Measurements from ENCODE around the gene GNG2.

Gene GNG2

DNA sequence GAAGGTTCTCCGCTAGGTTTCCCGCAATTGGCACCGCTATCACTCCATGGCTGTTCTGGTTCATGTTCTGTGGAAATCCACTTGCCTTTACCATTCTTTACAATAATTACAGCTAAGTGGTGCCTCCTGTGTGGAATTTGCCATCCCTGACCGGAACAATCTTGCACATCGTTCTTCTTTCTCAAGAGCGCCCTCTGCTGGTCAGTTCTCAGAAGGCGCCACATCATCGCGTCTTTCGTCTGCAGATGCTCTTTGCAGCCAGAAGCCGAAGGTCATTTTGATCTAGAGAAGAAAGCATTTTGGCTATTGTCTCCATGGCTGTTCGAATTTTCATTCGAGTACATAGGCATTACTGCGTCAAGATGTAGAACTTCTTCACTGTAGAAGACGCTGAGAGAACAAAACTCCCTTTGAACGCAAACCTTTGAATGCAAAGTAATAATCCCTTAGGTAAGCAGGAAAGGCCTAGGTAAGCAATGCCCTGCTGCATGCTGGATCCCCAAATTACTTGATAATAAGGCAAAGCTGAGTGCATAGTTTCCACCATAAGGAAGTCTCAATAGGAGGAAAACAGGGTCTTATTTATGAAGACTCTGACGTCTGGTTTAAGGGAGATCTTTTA is 118.8 kb downstream of the GNG2 start:
- Histone ChIP-seq H3K9ac (ENCODE audit: low read length) (no peak overlapping the region), H3K4me3 (ENCODE audit: low read depth in 1 of 2, low read length in 2 of 2) (no peak overlapping the region), H3K4me1 (ENCODE audit: insufficient read depth, low read length) (peaks cover 9% of the 10 kb centered on the region), H3K9me3 (ENCODE audit: low read length) (no peaks in the 10 kb centered on the region), H3K27me3 (ENCODE audit: control insufficient read depth in 1 of 2, insufficient read depth in 2 of 2, low read length in 2 of 2) (no peaks in the 10 kb centered on the region), H3K27ac (ENCODE audit: low read depth, low read length) (no peak overlapping the region), H3K36me3 (ENCODE audit: insufficient read depth, low read length) (no peaks in the 10 kb centered on the region)

DNA sequence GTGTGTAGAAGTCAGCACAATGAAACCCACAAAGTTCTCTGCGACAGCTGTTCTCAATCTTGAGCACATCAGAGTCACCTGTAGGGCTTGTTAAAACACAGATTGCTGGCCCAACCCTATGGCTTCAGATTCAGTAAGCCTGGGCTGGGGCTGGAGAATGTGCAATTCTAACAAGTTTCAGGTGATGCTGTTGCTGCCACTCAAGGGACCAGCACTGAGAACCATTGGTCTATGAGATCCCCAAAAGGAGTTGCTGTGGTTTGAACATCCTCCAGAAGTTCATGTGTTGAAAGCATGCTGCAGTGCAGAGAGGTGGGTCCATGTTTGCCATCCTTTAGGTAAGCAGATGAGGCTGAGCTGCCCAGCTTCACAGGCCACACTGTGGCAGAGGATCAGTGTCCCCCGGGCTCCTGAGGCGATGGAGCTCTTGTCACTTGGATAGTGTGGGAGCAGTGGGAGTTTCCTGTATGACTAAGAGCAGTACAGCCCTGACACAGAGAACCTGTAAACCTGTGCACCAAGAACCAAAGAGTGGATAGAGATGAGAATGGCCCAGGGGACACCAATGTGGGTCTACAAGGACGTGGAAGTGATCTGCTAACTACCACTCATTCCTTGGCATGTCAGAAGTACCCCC is 120.9 kb downstream of the GNG2 start:
- Histone ChIP-seq H3K27ac (ENCODE audit: low read depth, low read length) (no peak overlapping the region), H3K9ac (ENCODE audit: low read length) (no peak overlapping the region)

GRCh38 chr14:51988221-51988620 is 127.8 kb downstream of the GNG2 start:
- Histone ChIP-seq H3K9me3 (ENCODE audit: low read length) (no peaks in the 10 kb centered on the region), H3K27me3 (ENCODE audit: control insufficient read depth in 1 of 2, insufficient read depth in 2 of 2, low read length in 2 of 2) (no peaks in the 10 kb centered on the region), H3K4me1 (ENCODE audit: insufficient read depth, low read length) (peaks cover 14% of the 10 kb centered on the region), H3K9ac (ENCODE audit: low read length) (no peak overlapping the region), H3K4me3 (ENCODE audit: low read depth in 1 of 2, low read length in 2 of 2) (no peak overlapping the region), H3K27ac (ENCODE audit: low read depth, low read length) (no peak overlapping the region), H3K36me3 (ENCODE audit: insufficient read depth, low read length) (peaks cover 7% of the 10 kb centered on the region)

More for the DNA sequence above, 120.9 kb downstream of the GNG2 start:
- Histone ChIP-seq H3K9me3 (ENCODE audit: low read length) (no peaks in the 10 kb centered on the region), H3K4me1 (ENCODE audit: insufficient read depth, low read length) (peaks cover 9% of the 10 kb centered on the region), H3K36me3 (ENCODE audit: insufficient read depth, low read length) (no peaks in the 10 kb centered on the region), H3K4me3 (ENCODE audit: low read depth in 1 of 2, low read length in 2 of 2) (no peak overlapping the region), H3K27me3 (ENCODE audit: control insufficient read depth in 1 of 2, insufficient read depth in 2 of 2, low read length in 2 of 2) (no peaks in the 10 kb centered on the region)

- Histone ChIP-seq H3K4me1 (ENCODE audit: insufficient read depth, low read length) (peaks cover 14% of the 10 kb centered on the region), H3K4me3 (ENCODE audit: low read depth in 1 of 2, low read length in 2 of 2) (peak within 1 kb of the TSS; percentile 81 to 88), H3K36me3 (ENCODE audit: insufficient read depth, low read length) (peaks cover 16% of the 10 kb centered on the region), H3K9me3 (ENCODE audit: low read length) (no peaks in the 10 kb centered on the region), H3K27me3 (ENCODE audit: control insufficient read depth in 1 of 2, insufficient read depth in 2 of 2, low read length in 2 of 2) (no peaks in the 10 kb centered on the region), H3K27ac (ENCODE audit: low read depth, low read length) (peak within 1 kb of the TSS; percentile 90), H3K9ac (ENCODE audit: low read length) (peak within 1 kb of the TSS; percentile 74)
Observed at GRCh38 chr14:51989293-51990234, 129.2 kb downstream of the GNG2 start, which contains the start of gene RTRAF. TSS of gene RTRAF (plus strand) at chr14:51989546. CDS start at chr14:51989640, 94 bp downstream.

GRCh38 chr14:51990488-51990887 is 130.1 kb downstream of the GNG2 start:
- Histone ChIP-seq H3K9me3 (ENCODE audit: low read length) (no peaks in the 10 kb centered on the region), H3K4me1 (ENCODE audit: insufficient read depth, low read length) (peaks cover 14% of the 10 kb centered on the region), H3K9ac (ENCODE audit: low read length) (peak overlapping the region; percentile 74), H3K36me3 (ENCODE audit: insufficient read depth, low read length) (peaks cover 24% of the 10 kb centered on the region), H3K27me3 (ENCODE audit: control insufficient read depth in 1 of 2, insufficient read depth in 2 of 2, low read length in 2 of 2) (no peaks in the 10 kb centered on the region), H3K27ac (ENCODE audit: low read depth, low read length) (no peak overlapping the region), H3K4me3 (ENCODE audit: low read depth in 1 of 2, low read length in 2 of 2) (peak overlapping the region; percentile 81 to 88)

- no peak overlapping the region for H3K9ac ChIP-seq (ENCODE audit: low read length)
- H3K27me3 ChIP-seq (ENCODE audit: control insufficient read depth in 1 of 2, insufficient read depth in 2 of 2, low read length in 2 of 2): no peaks in the 10 kb centered on the region
- H3K4me1 ChIP-seq (ENCODE audit: insufficient read depth, low read length): peaks cover 13% of the 10 kb centered on the region
- peaks cover 30% of the 10 kb centered on the region for H3K36me3 ChIP-seq (ENCODE audit: insufficient read depth, low read length)
- H3K27ac ChIP-seq (ENCODE audit: low read depth, low read length): no peak overlapping the region
- H3K9me3 ChIP-seq (ENCODE audit: low read length): no peaks in the 10 kb centered on the region
- H3K4me3 ChIP-seq (ENCODE audit: low read depth in 1 of 2, low read length in 2 of 2): no peak overlapping the region
Observed at GRCh38 chr14:51993285-51993920, 133.0 kb downstream of the GNG2 start.

DNA sequence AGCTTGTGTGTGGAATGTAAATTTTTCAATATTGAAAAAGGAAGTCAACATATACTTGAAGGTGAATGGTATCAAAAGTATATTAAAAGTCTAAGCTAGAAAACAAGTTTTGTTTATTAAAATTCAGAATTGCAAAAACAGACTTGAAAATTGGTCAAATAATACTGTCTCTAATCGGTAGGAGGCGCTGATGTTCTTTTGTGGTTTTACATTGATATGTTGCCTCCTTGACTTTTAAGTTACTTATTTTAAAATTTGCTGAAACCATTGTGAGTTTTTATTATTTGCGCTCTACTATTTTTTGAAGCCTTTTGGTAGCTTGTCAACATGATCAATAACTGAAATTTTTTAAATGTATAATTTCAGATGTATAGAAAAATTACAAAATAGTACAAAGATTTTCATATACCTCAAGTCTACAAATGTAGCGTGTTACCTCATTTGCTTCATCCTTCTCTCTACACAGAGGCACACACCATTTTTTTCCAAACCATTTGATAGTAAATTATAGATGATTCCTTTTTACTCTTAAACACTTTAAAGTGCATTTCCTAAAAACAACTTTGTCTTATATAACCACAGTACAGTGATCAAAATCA is 135.8 kb downstream of the GNG2 start:
- Histone ChIP-seq H3K9me3 (ENCODE audit: low read length) (no peaks in the 10 kb centered on the region), H3K4me3 (ENCODE audit: low read depth in 1 of 2, low read length in 2 of 2) (no peak overlapping the region), H3K27ac (ENCODE audit: low read depth, low read length) (no peak overlapping the region), H3K4me1 (ENCODE audit: insufficient read depth, low read length) (peaks cover 16% of the 10 kb centered on the region), H3K9ac (ENCODE audit: low read length) (no peak overlapping the region), H3K36me3 (ENCODE audit: insufficient read depth, low read length) (peaks cover 32% of the 10 kb centered on the region), H3K27me3 (ENCODE audit: control insufficient read depth in 1 of 2, insufficient read depth in 2 of 2, low read length in 2 of 2) (no peaks in the 10 kb centered on the region)

DNA sequence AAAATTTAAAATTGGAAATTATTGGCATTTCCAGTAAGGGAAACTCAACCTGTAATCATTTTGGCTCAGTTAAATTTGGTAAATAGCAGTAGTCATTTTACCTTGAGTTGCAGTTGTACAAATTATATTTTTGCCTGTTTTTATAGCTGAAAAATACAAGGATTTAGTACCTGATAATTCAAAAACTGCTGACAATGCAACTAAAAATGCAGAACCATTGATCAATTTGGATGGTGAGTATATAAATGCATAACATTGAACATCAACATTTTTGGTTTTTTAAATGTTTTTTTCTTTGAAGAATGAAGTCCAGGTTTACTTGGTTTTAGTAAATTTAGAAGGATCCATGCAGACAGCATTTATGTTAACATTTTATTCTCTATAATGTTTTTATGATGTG is 137.9 kb downstream of the GNG2 start:
- Histone ChIP-seq H3K36me3 (ENCODE audit: insufficient read depth, low read length) (peaks cover 36% of the 10 kb centered on the region), H3K9me3 (ENCODE audit: low read length) (no peaks in the 10 kb centered on the region), H3K4me1 (ENCODE audit: insufficient read depth, low read length) (peaks cover 28% of the 10 kb centered on the region), H3K27ac (ENCODE audit: low read depth, low read length) (no peak overlapping the region), H3K4me3 (ENCODE audit: low read depth in 1 of 2, low read length in 2 of 2) (no peak overlapping the region), H3K27me3 (ENCODE audit: control insufficient read depth in 1 of 2, insufficient read depth in 2 of 2, low read length in 2 of 2) (no peaks in the 10 kb centered on the region), H3K9ac (ENCODE audit: low read length) (no peak overlapping the region)

GRCh38 chr14:51999084-51999483 is 138.7 kb downstream of the GNG2 start:
- no peak overlapping the region for H3K9ac ChIP-seq (ENCODE audit: low read length)
- no peak overlapping the region for H3K4me3 ChIP-seq (ENCODE audit: low read depth in 1 of 2, low read length in 2 of 2)
- no peaks in the 10 kb centered on the region for H3K27me3 ChIP-seq (ENCODE audit: control insufficient read depth in 1 of 2, insufficient read depth in 2 of 2, low read length in 2 of 2)
- H3K27ac ChIP-seq (ENCODE audit: low read depth, low read length): no peak overlapping the region
- H3K36me3 ChIP-seq (ENCODE audit: insufficient read depth, low read length): peaks cover 33% of the 10 kb centered on the region
- no peaks in the 10 kb centered on the region for H3K9me3 ChIP-seq (ENCODE audit: low read length)
- peaks cover 34% of the 10 kb centered on the region for H3K4me1 ChIP-seq (ENCODE audit: insufficient read depth, low read length)

DNA sequence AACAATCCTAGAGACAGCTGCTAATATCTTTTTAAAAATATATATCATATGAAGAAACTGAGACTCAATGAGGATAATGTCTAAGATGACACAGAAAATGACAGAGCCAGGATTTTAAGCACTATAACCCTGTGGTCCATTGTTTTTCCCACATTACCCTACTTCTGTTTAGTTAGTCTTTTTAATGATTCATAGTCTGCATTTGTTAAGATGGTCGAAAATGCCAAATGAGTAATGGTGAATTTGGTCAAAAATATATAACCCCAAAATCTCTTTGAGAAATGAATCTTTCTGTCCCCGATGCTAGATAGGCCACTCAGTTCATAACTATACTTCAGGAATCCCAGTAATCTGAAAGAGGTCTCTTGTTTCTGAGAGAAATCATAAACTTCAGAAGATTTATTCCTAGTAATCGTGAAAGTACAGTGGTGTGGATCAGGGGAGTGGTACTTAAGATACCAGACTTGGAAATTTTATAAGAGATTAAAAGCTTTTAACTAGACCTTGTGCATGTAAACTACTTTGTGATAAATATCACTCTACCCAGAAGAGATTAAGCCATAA is 139.7 kb downstream of the GNG2 start:
- no peaks in the 10 kb centered on the region for H3K9me3 ChIP-seq (ENCODE audit: low read length)
- peaks cover 36% of the 10 kb centered on the region for H3K36me3 ChIP-seq (ENCODE audit: insufficient read depth, low read length)
- H3K27me3 ChIP-seq (ENCODE audit: control insufficient read depth in 1 of 2, insufficient read depth in 2 of 2, low read length in 2 of 2): no peaks in the 10 kb centered on the region
- H3K9ac ChIP-seq (ENCODE audit: low read length): no peak overlapping the region
- peaks cover 39% of the 10 kb centered on the region for H3K4me1 ChIP-seq (ENCODE audit: insufficient read depth, low read length)
- H3K4me3 ChIP-seq (ENCODE audit: low read depth in 1 of 2, low read length in 2 of 2): no peak overlapping the region
- H3K27ac ChIP-seq (ENCODE audit: low read depth, low read length): no peak overlapping the region
